SK-N-MC (cell line): Measurements from ENCODE around the gene TMEM31.
"Not testable (repeated sequence)": the region's sequence is repeated elsewhere in the genome, so short reads cannot be mapped to it uniquely, and the experiment has no call there.

ENCODE experiments used
- DNase-seq: peaks from one replicate; pipeline ENCODE4 v3.0.0-alpha.2; 2011; ENCODE audit warnings: low read depth, low spot score
- H3K27ac ChIP-seq: fragments of 200-600 bp; sonication (generic); 2 replicates; pipeline ENCODE4 v1.5.1; 2016; ENCODE audit warnings: mixed run types
- H3K36me3 ChIP-seq: fragments of 200-600 bp; sonication (generic); 2 replicates; pipeline ENCODE4 v1.6.1; 2017; ENCODE audit warnings: antibody characterized with exemption, low read length, mixed read lengths; ENCODE audit not compliant: insufficient read depth
- H3K4me3 ChIP-seq: fragments of 200-600 bp; sonication (generic); 2 replicates; pipeline ENCODE4 v1.5.1; 2016
- H3K9ac ChIP-seq: fragments of 200-600 bp; sonication (generic); 2 replicates; pipeline ENCODE4 v1.8.0; 2017; ENCODE audit warnings: mixed run types, mixed read lengths; ENCODE audit not compliant: insufficient read length
- H3K9me3 ChIP-seq: fragments of 200-600 bp; sonication (generic); 2 replicates; pipeline ENCODE4 v1.6.1; 2017; ENCODE audit warnings: low read depth, mild to moderate bottlenecking, antibody characterized with exemption, low read length, moderate library complexity, mixed read lengths
- FOXP2 ChIP-seq: optimal IDR thresholded peaks from 2 replicates; pipeline ENCODE3; 2011; ENCODE audit warnings: mild to moderate bottlenecking, moderate library complexity; ENCODE audit not compliant: insufficient read depth; ENCODE audit errors: extremely low read length, control extremely low read depth

Gene TMEM31

GRCh38 chrX:103758555-103758954, 47.8 kb downstream of the TMEM31 start:
- Histone ChIP-seq H3K4me3 (no peak overlapping the region), H3K9me3 (no peaks in the 10 kb centered on the region), H3K27ac (no peak overlapping the region), H3K9ac (no peak overlapping the region), H3K36me3 (no peaks in the 10 kb centered on the region)
- TF ChIP-seq FOXP2: no peak
- no peak for DNase-seq

- H3K4me3 ChIP-seq, DNase-seq: not testable (repeated sequence)
Measured at GRCh38 chrX:103763541-103763940, 52.8 kb downstream of the TMEM31 start.

More at GRCh38 chrX:103763541-103763940, 52.8 kb downstream of the TMEM31 start:
- H3K9me3 ChIP-seq, H3K36me3 ChIP-seq, H3K9ac ChIP-seq, H3K27ac ChIP-seq: not testable (repeated sequence)
